ENCODE measurements around the gene VPS33A. TPM values are rescaled to one million over a fixed set of nuclear protein-coding genes. Genes with fewer than 3 reads are reported as not detected.

The VPS33A gene
- polyA plus RNA-seq, 1 donor (not counting 4 experiments of a cell fraction or from before 2014, with no cell fraction given) = 17.5 TPM

DNA sequence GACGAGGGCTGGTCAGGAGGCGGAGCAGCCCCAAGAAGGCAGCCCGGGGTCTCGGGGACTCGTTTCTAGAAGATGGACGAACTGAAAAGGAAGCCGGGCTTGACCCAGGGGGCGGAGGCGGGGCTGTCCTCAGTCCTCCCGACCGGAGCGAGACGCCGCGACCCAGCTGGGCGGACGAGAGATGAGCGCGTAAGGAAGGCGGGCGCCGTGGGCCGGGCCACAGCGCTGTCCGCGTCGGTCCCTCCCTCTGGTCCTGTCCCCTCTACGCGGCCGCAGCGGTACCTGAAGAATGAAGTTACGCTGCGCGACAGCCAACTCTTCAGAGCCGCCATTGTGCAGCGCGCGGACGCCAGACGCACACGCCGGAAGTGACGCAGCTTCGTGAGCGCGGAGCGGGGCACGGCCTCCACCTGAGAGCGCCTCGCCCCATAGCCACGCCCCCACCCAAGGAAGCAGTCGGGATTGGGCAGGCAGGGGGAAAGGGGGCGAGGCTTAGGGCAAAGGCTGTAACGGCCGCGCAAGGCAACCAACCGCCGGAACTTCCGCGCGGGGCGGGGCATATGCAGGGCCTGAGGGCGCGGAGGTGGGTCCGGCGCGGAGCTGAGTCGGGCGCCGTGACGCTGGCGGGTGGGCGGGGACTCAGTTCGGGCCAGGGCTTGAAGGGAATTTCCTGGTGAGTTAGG lies 40.5 kb downstream of the VPS33A start, which contains the start of gene DIABLO:
TSS of gene DIABLO (minus strand) at position 370 of the 683 bp plus-strand sequence. CDS start at position 332, 38 bp downstream.
- peaks cover 9 to 14% of the 10 kb centered on the region in 2 experiments for H3K36me3 ChIP-seq (ENCODE audit: control insufficient read depth in 2 of 2, extremely low read depth in 1 of 2, insufficient read depth in 2 of 2, low read length in 2 of 2)
- peaks cover 45% of the 10 kb centered on the region for H3K79me2 ChIP-seq (ENCODE audit: control insufficient read depth, insufficient read depth, low read length)
- peaks cover 3% of the 10 kb centered on the region for H4K20me1 ChIP-seq (ENCODE audit: control insufficient read depth, extremely low read depth, insufficient read depth, low read length)
- FAIRE-seq (peak; percentile 91), DNase-seq (ENCODE audit: low read depth, low spot score) (peak; percentile 92)
- peak within 1 kb of the TSS; percentile 90 for H3K27ac ChIP-seq (ENCODE audit: control insufficient read depth, insufficient read depth, low read length)
- peak within 1 kb of the TSS; percentile 90 for H3K9ac ChIP-seq (ENCODE audit: control insufficient read depth, extremely low read depth, insufficient read depth, low read length)
- H2AFZ ChIP-seq (ENCODE audit: control insufficient read depth, low read length) = peak within 1 kb of the TSS; percentile 97
- no peak for TF ChIP-seq EZH2 (IDR thresholded peaks at IDR 0.05; ENCODE audit: low read length)
- TF ChIP-seq, protein P1, sequence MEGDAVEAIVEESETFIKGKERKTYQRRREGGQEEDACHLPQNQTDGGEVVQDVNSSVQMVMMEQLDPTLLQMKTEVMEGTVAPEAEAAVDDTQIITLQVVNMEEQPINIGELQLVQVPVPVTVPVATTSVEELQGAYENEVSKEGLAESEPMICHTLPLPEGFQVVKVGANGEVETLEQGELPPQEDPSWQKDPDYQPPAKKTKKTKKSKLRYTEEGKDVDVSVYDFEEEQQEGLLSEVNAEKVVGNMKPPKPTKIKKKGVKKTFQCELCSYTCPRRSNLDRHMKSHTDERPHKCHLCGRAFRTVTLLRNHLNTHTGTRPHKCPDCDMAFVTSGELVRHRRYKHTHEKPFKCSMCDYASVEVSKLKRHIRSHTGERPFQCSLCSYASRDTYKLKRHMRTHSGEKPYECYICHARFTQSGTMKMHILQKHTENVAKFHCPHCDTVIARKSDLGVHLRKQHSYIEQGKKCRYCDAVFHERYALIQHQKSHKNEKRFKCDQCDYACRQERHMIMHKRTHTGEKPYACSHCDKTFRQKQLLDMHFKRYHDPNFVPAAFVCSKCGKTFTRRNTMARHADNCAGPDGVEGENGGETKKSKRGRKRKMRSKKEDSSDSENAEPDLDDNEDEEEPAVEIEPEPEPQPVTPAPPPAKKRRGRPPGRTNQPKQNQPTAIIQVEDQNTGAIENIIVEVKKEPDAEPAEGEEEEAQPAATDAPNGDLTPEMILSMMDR (optimal IDR thresholded peaks at IDR 0.05 in 1 of 3, IDR thresholded peaks at IDR 0.05 in 1 of 3, conservative IDR thresholded peaks at IDR 0.05 in 1 of 3; ENCODE audit: extremely low read depth in 1 of 3, insufficient read depth in 2 of 3, low read length in 3 of 3) = no peak
- H3K4me3 ChIP-seq (ENCODE audit: control insufficient read depth in 2 of 3, extremely low read depth in 1 of 3, insufficient read depth in 2 of 3, low read depth in 1 of 3, low read length in 3 of 3) = peak within 1 kb of the TSS; percentile 94 to 96 (median 96)
- dilution Hi-C loops (cut with MboI; ENCODE audit: extremely low pct_ligation_motif_present, low sequenced_read_pairs) = no loop called here
- no peaks in the 10 kb centered on the region for H3K27me3 ChIP-seq (ENCODE audit: control insufficient read depth, extremely low read depth, insufficient read depth, low read length)
- peak within 1 kb of the TSS; percentile 86 for H3K4me2 ChIP-seq (ENCODE audit: control insufficient read depth, extremely low read depth, insufficient read depth, low read depth, low read length)
- H3K9me3 ChIP-seq (ENCODE audit: control insufficient read depth, low read depth, low read length) = no peaks in the 10 kb centered on the region
- peaks cover 16% of the 10 kb centered on the region for H3K4me1 ChIP-seq (ENCODE audit: control insufficient read depth, extremely low read depth, insufficient read depth, low read length)
- peaks cover 3% of the 10 kb centered on the region for H3K9me1 ChIP-seq (ENCODE audit: control insufficient read depth, extremely low read depth, insufficient read depth, low read length)

DNA sequence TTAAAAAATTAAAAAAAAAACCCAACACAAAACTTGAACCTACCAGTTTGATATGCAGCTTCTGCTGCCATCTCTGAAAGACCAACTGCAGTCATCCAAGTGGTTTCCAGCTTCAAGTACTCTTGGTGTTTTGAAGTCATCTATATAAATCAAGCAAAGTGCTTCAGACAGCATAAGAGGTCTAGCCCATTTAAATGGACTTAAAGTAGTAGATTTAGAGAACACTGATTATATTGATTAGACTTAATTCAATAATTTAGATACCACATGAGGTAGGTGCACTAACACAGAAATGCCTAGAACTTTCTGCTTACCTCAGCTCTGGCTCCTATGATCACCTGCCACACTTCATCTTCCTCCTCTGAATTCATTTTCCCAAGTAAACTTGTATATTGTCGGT lies 49.8 kb downstream of the VPS33A start:
- dilution Hi-C loops (cut with MboI; ENCODE audit: extremely low pct_ligation_motif_present, low sequenced_read_pairs) = no loop called here
- no peaks in the 10 kb centered on the region for H3K27me3 ChIP-seq (ENCODE audit: control insufficient read depth, extremely low read depth, insufficient read depth, low read length)
- no peaks in the 10 kb centered on the region for H3K4me1 ChIP-seq (ENCODE audit: control insufficient read depth, extremely low read depth, insufficient read depth, low read length)
- no peak overlapping the region for H3K4me3 ChIP-seq (ENCODE audit: control insufficient read depth in 2 of 3, extremely low read depth in 1 of 3, insufficient read depth in 2 of 3, low read depth in 1 of 3, low read length in 3 of 3)
- no peak overlapping the region for H2AFZ ChIP-seq (ENCODE audit: control insufficient read depth, low read length)
- H3K36me3 ChIP-seq (ENCODE audit: control insufficient read depth in 2 of 2, extremely low read depth in 1 of 2, insufficient read depth in 2 of 2, low read length in 2 of 2) = peaks cover 26% of the 10 kb centered on the region in 2 experiments
- H3K9me3 ChIP-seq (ENCODE audit: control insufficient read depth, low read depth, low read length) = no peaks in the 10 kb centered on the region
- DNase-seq (ENCODE audit: low read depth, low spot score) (no peak), FAIRE-seq (no peak)
- no peak overlapping the region for H3K4me2 ChIP-seq (ENCODE audit: control insufficient read depth, extremely low read depth, insufficient read depth, low read depth, low read length)
- H3K79me2 ChIP-seq (ENCODE audit: control insufficient read depth, insufficient read depth, low read length) = peaks cover 17% of the 10 kb centered on the region
- no peaks in the 10 kb centered on the region for H4K20me1 ChIP-seq (ENCODE audit: control insufficient read depth, extremely low read depth, insufficient read depth, low read length)
- no peaks in the 10 kb centered on the region for H3K9me1 ChIP-seq (ENCODE audit: control insufficient read depth, extremely low read depth, insufficient read depth, low read length)
- no peak overlapping the region for H3K9ac ChIP-seq (ENCODE audit: control insufficient read depth, extremely low read depth, insufficient read depth, low read length)
- TF ChIP-seq, protein P1 (optimal IDR thresholded peaks at IDR 0.05 in 1 of 3, IDR thresholded peaks at IDR 0.05 in 1 of 3, conservative IDR thresholded peaks at IDR 0.05 in 1 of 3; ENCODE audit: extremely low read depth in 1 of 3, insufficient read depth in 2 of 3, low read length in 3 of 3) = no peak
- TF ChIP-seq EZH2 (IDR thresholded peaks at IDR 0.05; ENCODE audit: low read length) = no peak
- H3K27ac ChIP-seq (ENCODE audit: control insufficient read depth, insufficient read depth, low read length) = no peak overlapping the region

All from keratinocyte (primary cell).